GM19099 (cell line): ENCODE data around the gene SMIM31.

ENCODE experiments used
- POLR2A ChIP-seq: IDR thresholded peaks from 3 replicates; pipeline ENCODE4 v1.6.1; 2011; ENCODE audit warnings: low read depth; ENCODE audit not compliant: insufficient read length; ENCODE audit errors: extremely low read depth

Gene SMIM31

DNA sequence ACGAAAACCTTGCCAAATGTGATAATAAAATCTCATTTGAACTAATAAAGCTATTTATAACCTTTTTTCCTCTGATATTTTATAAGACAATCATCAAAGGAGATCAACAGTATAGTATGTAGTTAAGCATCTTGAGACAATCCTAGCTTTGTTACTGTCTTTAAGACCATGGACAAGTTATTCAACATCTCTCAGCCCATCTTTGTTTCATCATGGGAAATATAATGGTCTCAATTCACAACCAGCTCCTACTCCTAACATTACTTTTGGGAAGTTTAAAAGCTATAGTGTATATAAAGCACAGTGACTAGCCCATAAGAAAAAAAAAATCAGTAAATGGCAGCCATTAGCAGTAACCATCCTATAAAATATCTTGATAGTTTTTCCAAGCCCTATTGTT, 65.4 kb downstream of the SMIM31 start:
- TF ChIP-seq POLR2A = no peak

DNA sequence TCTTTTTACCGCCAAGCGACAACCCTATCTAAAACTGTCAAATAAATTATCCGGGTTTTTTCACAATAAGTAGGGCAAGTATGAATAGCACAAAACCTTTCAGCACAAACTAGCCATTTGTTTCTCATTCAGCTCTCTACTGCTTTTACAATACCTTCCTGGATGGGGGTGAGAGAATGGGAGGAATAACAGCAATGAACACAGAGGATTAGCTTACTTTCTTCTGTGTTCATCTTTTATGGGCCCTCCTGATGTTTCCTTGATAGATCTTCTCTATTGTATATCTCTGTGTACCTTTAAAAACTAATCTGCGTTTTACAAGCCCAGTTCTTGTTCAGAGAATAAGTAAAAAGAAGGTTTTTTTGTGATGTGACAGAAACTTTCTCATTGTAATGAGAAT, 67.8 kb downstream of the SMIM31 start:
- no peak for TF ChIP-seq POLR2A

- no peak for TF ChIP-seq POLR2A
Observed at GRCh38 chr4:164824581-164824980, 70.7 kb downstream of the SMIM31 start.

DNA sequence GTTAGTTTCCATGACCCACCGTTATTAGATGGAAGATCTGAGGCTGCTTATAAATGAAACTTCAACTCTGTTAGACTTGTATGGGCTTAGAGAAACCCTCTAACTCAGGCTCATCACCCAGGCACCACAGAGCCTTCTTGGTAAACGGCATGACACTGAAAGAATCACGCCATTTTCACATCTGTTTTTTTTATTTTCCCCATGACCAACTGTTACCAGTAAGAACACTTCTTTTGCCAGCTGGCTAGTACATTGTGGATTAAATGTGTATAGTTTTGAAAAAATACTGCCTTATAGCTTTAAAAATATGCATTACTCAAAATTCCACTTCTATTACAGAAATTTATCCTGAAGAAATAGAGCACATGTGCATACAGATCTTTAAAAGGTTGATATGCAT, 75.0 kb downstream of the SMIM31 start:
- TF ChIP-seq POLR2A = no peak

GRCh38 chr4:164846566-164846965, 92.6 kb downstream of the SMIM31 start:
- TF ChIP-seq POLR2A = no peak

GRCh38 chr4:164847016-164847415, 93.1 kb downstream of the SMIM31 start:
- TF ChIP-seq POLR2A = no peak

GRCh38 chr4:164847967-164848649, 94.2 kb downstream of the SMIM31 start:
- TF ChIP-seq POLR2A = no peak
